PC-3 (cell line): ENCODE data around the gene PTPRH. TPM values are rescaled to one million over a fixed set of nuclear protein-coding genes. Genes with fewer than 3 reads are reported as not detected.

Source experiments
- ATAC-seq: fragments of 200-7000 bp; cut with Tn5 transposase; 2 replicates; pipeline ENCODE4 v1.9.1; 2020; ENCODE audit warnings: mild to moderate bottlenecking, moderate library complexity
- BruUV-seq: library from RNA; stranded (reverse); fragments of 400-500 nt; replicated peaks from 2 replicates; lab custom pipeline; 2021; lab: Mats Ljungman, UMichigan
- CTCF ChIA-PET: fragments of 300-600 bp; sonication (Branson Sonifier 250); formaldehyde crosslinking; loops from one replicate; lab custom pipeline; 2022; ENCODE audit warnings: antibody characterized with exemption; lab: Charles Lee
- POLR2A ChIA-PET: fragments of 300-600 bp; sonication (Branson Sonifier 250); formaldehyde crosslinking; loops from one replicate; lab custom pipeline; 2022; ENCODE audit warnings: antibody characterized with exemption; ENCODE audit not compliant: unreplicated experiment; lab: Charles Lee
- DNase-seq: peaks from one replicate; pipeline ENCODE4 v3.0.0-alpha.2; 2015
- H2AFZ ChIP-seq: fragments of 300-600 bp; sonication (generic); 2 replicates; pipeline ENCODE4 v1.6.0; 2016; ENCODE audit warnings: antibody characterized with exemption, low read length
- H3F3A ChIP-seq: fragments of 300-600 bp; sonication (generic); one replicate; pipeline ENCODE4 v1.6.0; 2017; ENCODE audit warnings: antibody characterized with exemption, low read length, control low read depth, mild to moderate bottlenecking; ENCODE audit not compliant: unreplicated experiment
- H3K27ac ChIP-seq: fragments of 300-600 bp; sonication (generic); 2 replicates; pipeline ENCODE4 v1.5.1; 2016; ENCODE audit warnings: mild to moderate bottlenecking, low read length
- H3K27me3 ChIP-seq: fragments of 300-600 bp; sonication (generic); 2 replicates; pipeline ENCODE4 v1.6.1; 2016; ENCODE audit warnings: low read length, mixed read lengths
- H3K36me3 ChIP-seq: fragments of 300-600 bp; sonication (generic); 2 replicates; pipeline ENCODE4 v1.6.1; 2016; ENCODE audit warnings: low read depth, mixed run types, low read length, mixed read lengths
- H3K4me1 ChIP-seq: fragments of 300-600 bp; sonication (generic); 2 replicates; pipeline ENCODE4 v1.5.1; 2016; ENCODE audit warnings: low read length; ENCODE audit not compliant: insufficient read depth
- H3K4me2 ChIP-seq: fragments of 300-600 bp; sonication (generic); 2 replicates; pipeline ENCODE4 v1.6.0; 2016; ENCODE audit warnings: low read length
- H3K4me3 ChIP-seq: fragments of 300-600 bp; sonication (generic); 2 replicates; pipeline ENCODE4 v1.5.1; 2016; ENCODE audit warnings: mild to moderate bottlenecking, low read length, mixed read lengths
- H3K79me2 ChIP-seq: fragments of 300-600 bp; sonication (generic); 2 replicates; pipeline ENCODE4 v1.6.1; 2017; ENCODE audit warnings: low read length, mixed read lengths
- H3K9ac ChIP-seq: fragments of 300-600 bp; sonication (generic); 2 replicates; pipeline ENCODE4 v1.6.0; 2016; ENCODE audit warnings: mild to moderate bottlenecking, low read length
- H3K9me2 ChIP-seq: fragments of 300-600 bp; sonication (generic); replicated peaks from 2 replicates; pipeline ENCODE4 v1.6.1; 2016; ENCODE audit warnings: mixed run types, low read length, mixed read lengths
- H3K9me3 ChIP-seq: fragments of 300-600 bp; sonication (generic); 2 replicates; pipeline ENCODE4 v1.6.1; 2016; ENCODE audit warnings: low read length, mixed read lengths
- H4K20me1 ChIP-seq: fragments of 300-600 bp; sonication (generic); 2 replicates; pipeline ENCODE4 v1.6.1; 2016; ENCODE audit warnings: low read length, mixed read lengths
- EZH2 ChIP-seq: fragments of 300-600 bp; sonication (generic); IDR thresholded peaks from one replicate; pipeline ENCODE4 v1.6.1; 2017; ENCODE audit warnings: antibody characterized with exemption, mild to moderate bottlenecking, low read length; ENCODE audit not compliant: unreplicated experiment
- EZH2phosphoT487 ChIP-seq: fragments of 300-600 bp; sonication (generic); IDR thresholded peaks from 2 replicates; pipeline ENCODE4 v1.6.1; 2018; ENCODE audit warnings: mild to moderate bottlenecking, antibody characterized with exemption, low read length, borderline replicate concordance
- intact Hi-C: fragments of 100-400 bp; cut with micrococcal nuclease; formaldehyde crosslinking; loops from 2 replicates; pipeline ENCODE4 v1.9.0; 2023
- total RNA-seq: library from RNA; depleted of rRNA; stranded (reverse); fragments of >200 nt; gene quantifications from 2 replicates; pipeline ENCODE4 v1.2.3, GENCODE V29; 2014
- TF ChIP-seq, protein P1 (sequence below): fragments of 300-600 bp; sonication (generic); conservative IDR thresholded peaks from 2 replicates; pipeline ENCODE4 v1.5.1; 2017; ENCODE audit warnings: antibody characterized with exemption, low read depth, mild to moderate bottlenecking, low read length

Gene PTPRH
- total RNA-seq, 1 experiment from 2014 or later: 10.9 TPM

DNA sequence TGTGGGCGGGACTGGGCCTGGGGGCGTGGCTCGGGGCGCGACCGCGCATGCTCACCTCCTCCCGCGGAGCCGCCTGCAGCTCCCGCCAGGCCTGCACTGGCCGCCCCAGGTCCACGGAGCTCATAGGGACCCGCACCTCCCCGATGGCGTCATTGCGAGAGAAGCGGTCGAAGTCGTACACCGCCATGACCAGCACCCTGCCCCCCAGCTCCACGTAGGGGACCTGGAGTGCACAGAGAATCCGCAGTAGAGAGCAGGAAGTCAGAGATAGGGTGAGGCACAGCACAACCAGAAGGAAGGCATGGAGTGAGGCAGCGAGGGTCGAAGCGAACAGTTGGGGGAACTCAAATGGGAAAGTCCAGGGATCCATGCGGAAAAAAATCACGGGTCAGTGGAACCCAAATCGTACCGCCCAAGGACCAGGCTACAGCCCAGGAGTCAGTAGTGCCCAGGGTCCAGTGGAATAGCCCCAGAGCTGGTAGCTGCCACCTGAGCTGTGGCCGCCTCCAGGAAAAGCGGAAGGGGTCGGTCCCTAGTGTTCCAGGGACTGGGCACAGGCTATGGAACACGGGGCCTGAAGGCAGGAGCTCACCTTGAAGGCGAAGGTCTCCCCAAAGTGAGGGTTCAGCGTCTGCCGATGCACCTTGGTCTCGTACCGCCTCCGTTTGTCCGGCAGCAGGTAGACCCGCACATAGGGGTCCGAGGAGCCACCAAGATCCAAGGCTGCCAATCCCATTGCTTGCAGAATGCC is 34.0 kb downstream of the PTPRH start:
- Histone ChIP-seq H3F3A (no peaks in the 10 kb centered on the region), H3K36me3 (no peaks in the 10 kb centered on the region), H3K9me2 (no peaks in the 10 kb centered on the region), H3K9ac (no peak overlapping the region), H3K27ac (no peak overlapping the region), H3K4me2 (no peak overlapping the region), H2AFZ (no peak overlapping the region), H3K79me2 (no peaks in the 10 kb centered on the region), H3K4me1 (peaks cover 21% of the 10 kb centered on the region), H3K27me3 (peaks cover 6% of the 10 kb centered on the region), H3K9me3 (no peaks in the 10 kb centered on the region), H3K4me3 (no peak overlapping the region), H4K20me1 (no peaks in the 10 kb centered on the region)
- ChIA-PET CTCF (no interaction called here), POLR2A (no interaction called here)
- no TSS peak for BruUV-seq
- DNase-seq (no peak), ATAC-seq (no peak)
- intact Hi-C loops: no loop called here
- no peak for TF ChIP-seq EZH2
- TF ChIP-seq, protein P1, sequence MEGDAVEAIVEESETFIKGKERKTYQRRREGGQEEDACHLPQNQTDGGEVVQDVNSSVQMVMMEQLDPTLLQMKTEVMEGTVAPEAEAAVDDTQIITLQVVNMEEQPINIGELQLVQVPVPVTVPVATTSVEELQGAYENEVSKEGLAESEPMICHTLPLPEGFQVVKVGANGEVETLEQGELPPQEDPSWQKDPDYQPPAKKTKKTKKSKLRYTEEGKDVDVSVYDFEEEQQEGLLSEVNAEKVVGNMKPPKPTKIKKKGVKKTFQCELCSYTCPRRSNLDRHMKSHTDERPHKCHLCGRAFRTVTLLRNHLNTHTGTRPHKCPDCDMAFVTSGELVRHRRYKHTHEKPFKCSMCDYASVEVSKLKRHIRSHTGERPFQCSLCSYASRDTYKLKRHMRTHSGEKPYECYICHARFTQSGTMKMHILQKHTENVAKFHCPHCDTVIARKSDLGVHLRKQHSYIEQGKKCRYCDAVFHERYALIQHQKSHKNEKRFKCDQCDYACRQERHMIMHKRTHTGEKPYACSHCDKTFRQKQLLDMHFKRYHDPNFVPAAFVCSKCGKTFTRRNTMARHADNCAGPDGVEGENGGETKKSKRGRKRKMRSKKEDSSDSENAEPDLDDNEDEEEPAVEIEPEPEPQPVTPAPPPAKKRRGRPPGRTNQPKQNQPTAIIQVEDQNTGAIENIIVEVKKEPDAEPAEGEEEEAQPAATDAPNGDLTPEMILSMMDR: no peak
- no peak for TF ChIP-seq EZH2phosphoT487

DNA sequence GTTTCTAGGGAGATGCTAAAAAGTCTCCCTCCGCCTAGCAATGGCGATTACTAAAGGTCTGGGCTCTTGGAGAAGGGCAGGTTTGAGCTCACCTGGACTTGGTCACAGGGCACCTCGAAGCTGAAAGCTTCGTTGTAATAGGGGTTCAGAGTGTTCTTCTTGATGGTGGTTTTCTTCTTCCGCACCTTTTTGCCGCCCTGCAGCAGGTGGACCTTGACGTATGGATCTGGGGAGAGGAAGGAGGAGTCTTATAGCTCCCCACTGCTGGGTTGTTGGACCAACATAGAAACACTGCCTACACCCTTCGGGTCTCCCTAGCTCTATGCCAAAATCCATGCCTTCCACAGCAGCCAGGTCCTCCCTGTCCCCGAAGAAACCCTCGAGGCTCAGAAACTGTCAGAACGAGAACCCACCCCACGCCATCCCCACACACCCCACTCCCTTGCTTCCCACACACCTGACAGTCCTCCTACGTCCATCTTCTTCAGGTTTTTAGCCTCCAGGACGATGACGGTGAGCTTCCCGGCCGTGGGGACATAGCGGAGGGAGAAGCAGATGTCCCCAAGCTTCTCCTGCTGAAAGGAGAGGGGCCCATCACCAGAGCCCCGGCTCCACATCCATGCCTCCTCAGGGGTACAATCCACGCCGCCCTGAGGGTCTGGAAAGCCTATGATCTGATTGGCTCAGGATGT is 34.7 kb downstream of the PTPRH start:
- intact Hi-C loops: loop anchor here (5.0 kb wide), 1 partner anchor 38 kb away; no protein-coding TSS in a partner anchor

More for the DNA sequence above, 34.7 kb downstream of the PTPRH start:
- Histone ChIP-seq H3K9me2 (no peaks in the 10 kb centered on the region), H3K4me3 (peak overlapping the region; percentile 73; the same call in 1 of the 2 replicates), H3K79me2 (no peaks in the 10 kb centered on the region), H3K4me1 (peaks cover 17% of the 10 kb centered on the region), H4K20me1 (no peaks in the 10 kb centered on the region), H3K27ac (no peak overlapping the region), H3K4me2 (peak overlapping the region; percentile 84), H3K36me3 (no peaks in the 10 kb centered on the region), H3K27me3 (peaks cover 1% of the 10 kb centered on the region), H3F3A (no peaks in the 10 kb centered on the region), H3K9ac (no peak overlapping the region), H3K9me3 (no peaks in the 10 kb centered on the region), H2AFZ (no peak overlapping the region)
- no peak for DNase-seq
- TF ChIP-seq EZH2 (no peak), EZH2phosphoT487 (no peak)
- TF ChIP-seq, protein P1: no peak
- POLR2A ChIA-PET: no interaction called here
- no peak for ATAC-seq
- CTCF ChIA-PET: no interaction called here
- BruUV-seq: no TSS peak
